Measurements from ENCODE around the gene UBE2E3.

DNA sequence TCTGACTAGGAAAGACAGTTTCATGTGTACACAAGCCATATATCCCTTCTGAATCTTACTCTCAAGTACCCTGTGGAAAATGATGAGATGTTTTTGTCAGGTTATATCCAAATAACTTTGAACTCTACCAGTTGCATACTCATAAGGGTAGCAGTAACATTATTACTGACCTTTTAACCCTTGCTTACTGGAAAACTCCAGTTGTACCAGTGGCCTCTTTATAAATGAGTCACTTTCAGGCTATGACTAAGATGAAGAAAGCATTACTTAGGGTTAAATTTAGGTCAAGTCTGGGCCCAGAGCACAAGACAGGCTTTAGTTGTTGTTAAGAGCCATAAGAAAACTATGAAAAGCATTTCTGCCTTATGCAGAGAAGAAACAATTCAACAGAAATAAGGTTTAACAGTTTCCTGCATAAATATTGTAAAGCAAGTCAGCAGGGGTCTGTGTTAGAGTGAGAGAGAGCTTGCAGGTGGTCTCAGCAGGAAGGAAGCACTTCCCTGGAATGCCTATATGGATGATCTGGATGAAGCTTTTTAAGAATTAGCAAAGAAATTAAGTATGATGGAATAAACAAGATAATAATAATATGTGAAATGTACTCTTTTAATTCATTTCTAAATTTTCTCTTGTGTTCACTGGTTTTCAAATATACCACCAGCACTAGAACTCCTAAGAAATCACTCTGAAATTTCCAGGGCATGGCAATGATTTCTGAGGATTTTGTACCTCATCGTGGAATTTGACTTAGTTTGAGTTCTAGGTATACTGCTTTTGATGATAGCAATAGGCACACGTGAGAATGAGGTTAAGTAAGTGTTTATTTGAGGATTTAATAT, 126.6 kb downstream of the UBE2E3 start:
- TF ChIP-seq, protein P1, sequence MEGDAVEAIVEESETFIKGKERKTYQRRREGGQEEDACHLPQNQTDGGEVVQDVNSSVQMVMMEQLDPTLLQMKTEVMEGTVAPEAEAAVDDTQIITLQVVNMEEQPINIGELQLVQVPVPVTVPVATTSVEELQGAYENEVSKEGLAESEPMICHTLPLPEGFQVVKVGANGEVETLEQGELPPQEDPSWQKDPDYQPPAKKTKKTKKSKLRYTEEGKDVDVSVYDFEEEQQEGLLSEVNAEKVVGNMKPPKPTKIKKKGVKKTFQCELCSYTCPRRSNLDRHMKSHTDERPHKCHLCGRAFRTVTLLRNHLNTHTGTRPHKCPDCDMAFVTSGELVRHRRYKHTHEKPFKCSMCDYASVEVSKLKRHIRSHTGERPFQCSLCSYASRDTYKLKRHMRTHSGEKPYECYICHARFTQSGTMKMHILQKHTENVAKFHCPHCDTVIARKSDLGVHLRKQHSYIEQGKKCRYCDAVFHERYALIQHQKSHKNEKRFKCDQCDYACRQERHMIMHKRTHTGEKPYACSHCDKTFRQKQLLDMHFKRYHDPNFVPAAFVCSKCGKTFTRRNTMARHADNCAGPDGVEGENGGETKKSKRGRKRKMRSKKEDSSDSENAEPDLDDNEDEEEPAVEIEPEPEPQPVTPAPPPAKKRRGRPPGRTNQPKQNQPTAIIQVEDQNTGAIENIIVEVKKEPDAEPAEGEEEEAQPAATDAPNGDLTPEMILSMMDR (tag by site-specific recombination; IDR thresholded peaks at IDR 0.05): no peak
- TF ChIP-seq, protein P2, sequence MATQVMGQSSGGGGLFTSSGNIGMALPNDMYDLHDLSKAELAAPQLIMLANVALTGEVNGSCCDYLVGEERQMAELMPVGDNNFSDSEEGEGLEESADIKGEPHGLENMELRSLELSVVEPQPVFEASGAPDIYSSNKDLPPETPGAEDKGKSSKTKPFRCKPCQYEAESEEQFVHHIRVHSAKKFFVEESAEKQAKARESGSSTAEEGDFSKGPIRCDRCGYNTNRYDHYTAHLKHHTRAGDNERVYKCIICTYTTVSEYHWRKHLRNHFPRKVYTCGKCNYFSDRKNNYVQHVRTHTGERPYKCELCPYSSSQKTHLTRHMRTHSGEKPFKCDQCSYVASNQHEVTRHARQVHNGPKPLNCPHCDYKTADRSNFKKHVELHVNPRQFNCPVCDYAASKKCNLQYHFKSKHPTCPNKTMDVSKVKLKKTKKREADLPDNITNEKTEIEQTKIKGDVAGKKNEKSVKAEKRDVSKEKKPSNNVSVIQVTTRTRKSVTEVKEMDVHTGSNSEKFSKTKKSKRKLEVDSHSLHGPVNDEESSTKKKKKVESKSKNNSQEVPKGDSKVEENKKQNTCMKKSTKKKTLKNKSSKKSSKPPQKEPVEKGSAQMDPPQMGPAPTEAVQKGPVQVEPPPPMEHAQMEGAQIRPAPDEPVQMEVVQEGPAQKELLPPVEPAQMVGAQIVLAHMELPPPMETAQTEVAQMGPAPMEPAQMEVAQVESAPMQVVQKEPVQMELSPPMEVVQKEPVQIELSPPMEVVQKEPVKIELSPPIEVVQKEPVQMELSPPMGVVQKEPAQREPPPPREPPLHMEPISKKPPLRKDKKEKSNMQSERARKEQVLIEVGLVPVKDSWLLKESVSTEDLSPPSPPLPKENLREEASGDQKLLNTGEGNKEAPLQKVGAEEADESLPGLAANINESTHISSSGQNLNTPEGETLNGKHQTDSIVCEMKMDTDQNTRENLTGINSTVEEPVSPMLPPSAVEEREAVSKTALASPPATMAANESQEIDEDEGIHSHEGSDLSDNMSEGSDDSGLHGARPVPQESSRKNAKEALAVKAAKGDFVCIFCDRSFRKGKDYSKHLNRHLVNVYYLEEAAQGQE (tag by site-specific recombination; IDR thresholded peaks at IDR 0.05): no peak
- TF ChIP-seq ZNF426 (tag by site-specific recombination; IDR thresholded peaks at IDR 0.05) (no peak), ZNF416 (tag by site-specific recombination; IDR thresholded peaks at IDR 0.05) (no peak), HOXA7 (CRISPR knock-in tag; IDR thresholded peaks at IDR 0.05; ENCODE audit: borderline replicate concordance) (no peak), ZNF214 (tag by site-specific recombination; IDR thresholded peaks at IDR 0.05; ENCODE audit: borderline replicate concordance) (no peak), ZBTB21 (tag by site-specific recombination; IDR thresholded peaks at IDR 0.05) (no peak), ZNF274 (IDR thresholded peaks at IDR 0.05; ENCODE audit: low read length) (no peak), ZNF274 (tag by site-specific recombination; IDR thresholded peaks at IDR 0.05; ENCODE audit: borderline replicate concordance) (no peak), ZNF366 (tag by site-specific recombination; conservative IDR thresholded peaks at IDR 0.05) (no peak), ZNF707 (tag by site-specific recombination; IDR thresholded peaks at IDR 0.05) (no peak), ZNF585B (tag by site-specific recombination; IDR thresholded peaks at IDR 0.05) (no peak), ZNF23 (tag by site-specific recombination; IDR thresholded peaks at IDR 0.05; ENCODE audit: borderline replicate concordance) (no peak)
- TF ChIP-seq, protein P3, sequence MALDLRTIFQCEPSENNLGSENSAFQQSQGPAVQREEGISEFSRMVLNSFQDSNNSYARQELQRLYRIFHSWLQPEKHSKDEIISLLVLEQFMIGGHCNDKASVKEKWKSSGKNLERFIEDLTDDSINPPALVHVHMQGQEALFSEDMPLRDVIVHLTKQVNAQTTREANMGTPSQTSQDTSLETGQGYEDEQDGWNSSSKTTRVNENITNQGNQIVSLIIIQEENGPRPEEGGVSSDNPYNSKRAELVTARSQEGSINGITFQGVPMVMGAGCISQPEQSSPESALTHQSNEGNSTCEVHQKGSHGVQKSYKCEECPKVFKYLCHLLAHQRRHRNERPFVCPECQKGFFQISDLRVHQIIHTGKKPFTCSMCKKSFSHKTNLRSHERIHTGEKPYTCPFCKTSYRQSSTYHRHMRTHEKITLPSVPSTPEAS (tag by site-specific recombination; IDR thresholded peaks at IDR 0.05): no peak
- TF ChIP-seq, protein P4, sequence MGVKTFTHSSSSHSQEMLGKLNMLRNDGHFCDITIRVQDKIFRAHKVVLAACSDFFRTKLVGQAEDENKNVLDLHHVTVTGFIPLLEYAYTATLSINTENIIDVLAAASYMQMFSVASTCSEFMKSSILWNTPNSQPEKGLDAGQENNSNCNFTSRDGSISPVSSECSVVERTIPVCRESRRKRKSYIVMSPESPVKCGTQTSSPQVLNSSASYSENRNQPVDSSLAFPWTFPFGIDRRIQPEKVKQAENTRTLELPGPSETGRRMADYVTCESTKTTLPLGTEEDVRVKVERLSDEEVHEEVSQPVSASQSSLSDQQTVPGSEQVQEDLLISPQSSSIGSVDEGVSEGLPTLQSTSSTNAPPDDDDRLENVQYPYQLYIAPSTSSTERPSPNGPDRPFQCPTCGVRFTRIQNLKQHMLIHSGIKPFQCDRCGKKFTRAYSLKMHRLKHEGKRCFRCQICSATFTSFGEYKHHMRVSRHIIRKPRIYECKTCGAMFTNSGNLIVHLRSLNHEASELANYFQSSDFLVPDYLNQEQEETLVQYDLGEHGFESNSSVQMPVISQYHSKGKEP (tag by site-specific recombination; IDR thresholded peaks at IDR 0.05): no peak

Measured in HEK293 (cell line).